Measurements from ENCODE around the gene NKD1. TPM values are rescaled to one million over a fixed set of nuclear protein-coding genes. Genes with fewer than 3 reads are reported as not detected.

Gene NKD1
- total RNA-seq, 1 donor from 2014 or later, result 63.0 TPM

DNA sequence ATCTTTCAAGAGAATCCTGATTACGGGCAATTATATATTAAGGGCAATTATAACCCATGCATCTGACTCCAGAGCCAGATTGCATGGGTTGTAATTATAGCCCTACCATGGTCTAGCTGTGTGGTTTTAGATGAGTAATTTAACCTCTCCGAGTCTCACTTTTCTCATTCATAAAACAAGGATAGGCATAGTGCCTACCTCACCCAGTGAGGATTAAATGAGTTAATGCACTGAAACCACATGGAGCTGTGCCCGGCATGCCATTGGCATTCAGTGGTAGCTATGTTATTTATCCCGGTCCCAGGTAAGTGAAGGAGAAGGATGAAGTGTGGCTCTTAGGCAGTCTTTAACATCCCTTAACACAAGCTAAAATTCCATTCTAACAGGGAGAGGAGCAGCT lies 126.6 kb downstream of the NKD1 start:
- TF ChIP-seq, protein P1, sequence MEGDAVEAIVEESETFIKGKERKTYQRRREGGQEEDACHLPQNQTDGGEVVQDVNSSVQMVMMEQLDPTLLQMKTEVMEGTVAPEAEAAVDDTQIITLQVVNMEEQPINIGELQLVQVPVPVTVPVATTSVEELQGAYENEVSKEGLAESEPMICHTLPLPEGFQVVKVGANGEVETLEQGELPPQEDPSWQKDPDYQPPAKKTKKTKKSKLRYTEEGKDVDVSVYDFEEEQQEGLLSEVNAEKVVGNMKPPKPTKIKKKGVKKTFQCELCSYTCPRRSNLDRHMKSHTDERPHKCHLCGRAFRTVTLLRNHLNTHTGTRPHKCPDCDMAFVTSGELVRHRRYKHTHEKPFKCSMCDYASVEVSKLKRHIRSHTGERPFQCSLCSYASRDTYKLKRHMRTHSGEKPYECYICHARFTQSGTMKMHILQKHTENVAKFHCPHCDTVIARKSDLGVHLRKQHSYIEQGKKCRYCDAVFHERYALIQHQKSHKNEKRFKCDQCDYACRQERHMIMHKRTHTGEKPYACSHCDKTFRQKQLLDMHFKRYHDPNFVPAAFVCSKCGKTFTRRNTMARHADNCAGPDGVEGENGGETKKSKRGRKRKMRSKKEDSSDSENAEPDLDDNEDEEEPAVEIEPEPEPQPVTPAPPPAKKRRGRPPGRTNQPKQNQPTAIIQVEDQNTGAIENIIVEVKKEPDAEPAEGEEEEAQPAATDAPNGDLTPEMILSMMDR (IDR thresholded peaks at IDR 0.05; ENCODE audit: unreplicated experiment), result no peak

DNA sequence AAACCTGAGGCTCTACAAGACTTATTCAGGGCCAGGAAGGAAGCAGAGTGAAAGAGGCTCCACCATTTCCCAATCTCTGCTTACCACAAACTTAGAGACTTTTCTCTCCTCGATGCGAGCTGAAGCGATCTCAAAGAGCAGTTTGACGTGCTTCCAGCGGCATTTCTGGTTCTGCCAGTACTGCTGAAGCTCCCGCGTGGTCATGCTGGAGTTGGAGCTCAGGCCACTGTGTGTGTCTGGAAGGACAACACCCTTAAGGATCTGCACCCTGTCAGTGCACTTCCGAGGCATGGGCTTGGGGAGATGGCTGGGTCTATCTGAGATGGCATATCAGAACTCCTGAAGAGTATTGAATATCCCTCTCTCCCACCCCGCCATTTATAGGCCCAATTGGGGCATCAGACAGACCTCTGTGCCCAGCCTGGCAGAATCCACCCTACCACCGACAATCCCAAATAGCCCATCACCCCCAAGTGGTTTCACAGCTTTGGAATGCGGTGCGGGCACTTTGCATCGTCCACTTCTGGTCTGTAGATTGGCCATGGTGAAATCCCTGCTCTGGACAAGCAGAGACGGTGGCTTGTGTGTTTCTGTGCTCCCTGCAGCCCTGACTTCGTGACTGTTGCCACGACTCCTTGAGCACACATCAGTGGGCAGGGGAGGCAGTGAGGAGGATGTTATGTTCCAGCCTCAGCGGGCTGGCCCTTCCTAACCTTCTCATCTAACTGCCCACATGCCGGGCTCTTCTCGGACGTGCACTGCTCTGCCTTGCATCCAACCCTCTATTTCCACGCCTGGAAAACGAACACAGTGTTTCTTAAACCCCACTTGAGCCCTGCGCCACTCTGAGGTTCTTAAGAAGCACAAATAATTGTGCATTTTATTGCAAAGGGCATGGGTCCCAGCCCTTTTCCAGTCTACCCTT lies 127.8 kb downstream of the NKD1 start:
- H3K4me3 Mint-ChIP-seq, result no peak overlapping the region
- TF ChIP-seq, protein P1 (IDR thresholded peaks at IDR 0.05; ENCODE audit: unreplicated experiment), result no peak
- H3K9me3 Mint-ChIP-seq, result peaks cover 16% of the 10 kb centered on the region
- H3K27ac Mint-ChIP-seq, result no peak overlapping the region
- H3K4me1 Mint-ChIP-seq, result no peaks in the 10 kb centered on the region
- H3K27me3 Mint-ChIP-seq (ENCODE audit: low read depth), result no peaks in the 10 kb centered on the region
- H3K36me3 Mint-ChIP-seq, result peaks cover 11% of the 10 kb centered on the region
- no peak for DNase-seq (ENCODE audit: low spot score in 2 of 2, unreplicated experiment in 2 of 2)

More for the DNA sequence above, 126.6 kb downstream of the NKD1 start:
- no peak overlapping the region for H3K27ac Mint-ChIP-seq
- peaks cover 16% of the 10 kb centered on the region for H3K9me3 Mint-ChIP-seq
- peaks cover 11% of the 10 kb centered on the region for H3K36me3 Mint-ChIP-seq
- no peaks in the 10 kb centered on the region for H3K4me1 Mint-ChIP-seq
- DNase-seq (ENCODE audit: low spot score in 2 of 2, unreplicated experiment in 2 of 2), result no peak
- H3K27me3 Mint-ChIP-seq (ENCODE audit: low read depth), result no peaks in the 10 kb centered on the region
- no peak overlapping the region for H3K4me3 Mint-ChIP-seq

DNA sequence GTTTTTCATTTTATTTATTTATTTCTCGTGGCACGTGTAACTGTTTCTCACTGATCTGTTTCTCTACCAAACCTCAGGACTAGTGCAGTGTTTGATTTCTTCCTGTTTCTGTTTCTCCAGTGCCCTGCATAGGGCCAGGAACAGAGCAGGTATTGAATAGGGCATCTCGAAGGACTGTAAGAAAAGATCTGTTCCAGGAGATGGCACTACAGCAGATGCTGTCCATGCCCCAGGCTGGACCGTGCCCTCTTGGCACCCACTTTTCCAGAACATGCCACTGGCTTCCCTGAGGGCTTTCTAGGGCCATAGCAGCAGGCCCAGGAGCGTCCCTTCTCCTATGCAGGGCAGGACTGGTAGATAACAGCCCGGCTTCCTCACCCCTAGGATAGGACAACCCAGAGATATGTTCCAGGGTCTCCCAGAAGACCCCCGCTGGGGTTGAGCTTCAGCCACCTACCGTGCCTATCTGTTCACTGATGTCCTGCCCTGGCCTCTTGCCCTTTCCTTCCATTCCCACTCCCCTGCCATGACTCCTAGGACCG lies 128.6 kb downstream of the NKD1 start:
- Mint-ChIP-seq H3K27ac (no peak overlapping the region), H3K4me3 (no peak overlapping the region), H3K36me3 (peaks cover 5% of the 10 kb centered on the region), H3K27me3 (ENCODE audit: low read depth) (no peaks in the 10 kb centered on the region), H3K4me1 (no peaks in the 10 kb centered on the region), H3K9me3 (peaks cover 9% of the 10 kb centered on the region)
- DNase-seq (ENCODE audit: low spot score in 2 of 2, unreplicated experiment in 2 of 2), result no peak
- TF ChIP-seq, protein P1 (IDR thresholded peaks at IDR 0.05; ENCODE audit: unreplicated experiment), result no peak

DNA sequence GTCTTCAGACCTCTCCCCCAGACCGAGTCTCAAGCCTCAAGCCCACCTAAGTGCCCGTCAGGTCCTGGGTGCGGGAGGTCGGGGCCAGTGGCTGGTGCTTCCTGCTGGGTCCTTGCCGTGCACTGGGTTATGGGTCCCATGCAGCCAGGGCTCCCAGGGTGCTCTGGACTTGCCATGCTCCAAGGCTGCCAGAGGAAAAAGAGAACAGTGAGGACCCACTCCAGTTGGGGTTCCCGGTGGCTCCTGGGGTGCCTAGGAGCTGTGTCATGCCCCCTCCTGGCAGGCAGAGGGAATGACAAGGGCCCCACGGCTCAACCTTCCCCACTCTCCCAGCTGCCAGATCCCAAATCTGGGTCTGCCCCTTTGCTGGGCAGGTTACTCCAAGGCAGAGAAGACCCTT lies 129.2 kb downstream of the NKD1 start:
- no peaks in the 10 kb centered on the region for H3K27me3 Mint-ChIP-seq (ENCODE audit: low read depth)
- H3K4me3 Mint-ChIP-seq, result no peak overlapping the region
- TF ChIP-seq, protein P1 (IDR thresholded peaks at IDR 0.05; ENCODE audit: unreplicated experiment), result peak; percentile 30
- no peaks in the 10 kb centered on the region for H3K4me1 Mint-ChIP-seq
- H3K27ac Mint-ChIP-seq, result no peak overlapping the region
- no peak for DNase-seq (ENCODE audit: low spot score in 2 of 2, unreplicated experiment in 2 of 2)
- peaks cover 5% of the 10 kb centered on the region for H3K9me3 Mint-ChIP-seq
- peaks cover 2% of the 10 kb centered on the region for H3K36me3 Mint-ChIP-seq

DNA sequence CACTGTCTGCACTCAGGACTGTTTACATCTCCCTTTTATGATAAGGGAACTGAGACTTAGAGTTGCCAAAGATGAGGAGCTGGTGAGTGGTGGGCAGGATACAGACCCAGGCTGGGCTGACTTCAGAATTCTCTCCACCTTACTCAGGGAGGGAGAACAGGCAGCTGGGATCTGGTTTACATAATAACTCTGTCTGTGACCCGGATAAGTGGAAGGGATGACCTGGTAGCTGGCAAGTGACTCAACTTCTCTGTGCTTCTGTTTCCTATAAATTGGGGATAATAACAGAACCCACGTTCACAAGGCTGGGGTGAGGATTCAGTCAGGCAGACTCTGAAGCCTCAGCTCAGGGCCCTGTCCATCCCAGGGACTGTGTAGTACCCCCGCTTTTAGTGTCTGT lies 130.3 kb downstream of the NKD1 start:
- H3K4me1 Mint-ChIP-seq, result no peaks in the 10 kb centered on the region
- H3K9me3 Mint-ChIP-seq, result no peaks in the 10 kb centered on the region
- no peak overlapping the region for H3K27ac Mint-ChIP-seq
- no peak overlapping the region for H3K4me3 Mint-ChIP-seq
- TF ChIP-seq, protein P1 (IDR thresholded peaks at IDR 0.05; ENCODE audit: unreplicated experiment), result no peak
- no peaks in the 10 kb centered on the region for H3K27me3 Mint-ChIP-seq (ENCODE audit: low read depth)
- DNase-seq (ENCODE audit: low spot score in 2 of 2, unreplicated experiment in 2 of 2), result no peak
- peaks cover 2% of the 10 kb centered on the region for H3K36me3 Mint-ChIP-seq

Data from mesothelial cell of epicardium (in vitro differentiated cells).